Measurements from ENCODE around the gene ST7. TPM values are rescaled to one million over a fixed set of nuclear protein-coding genes. Genes with fewer than 3 reads are reported as not detected.

ST7 gene
- total and polyA plus RNA-seq, 2 donors (not counting 1 experiment from before 2014, with no cell fraction given) = 20.0 to 28.6 TPM

DNA sequence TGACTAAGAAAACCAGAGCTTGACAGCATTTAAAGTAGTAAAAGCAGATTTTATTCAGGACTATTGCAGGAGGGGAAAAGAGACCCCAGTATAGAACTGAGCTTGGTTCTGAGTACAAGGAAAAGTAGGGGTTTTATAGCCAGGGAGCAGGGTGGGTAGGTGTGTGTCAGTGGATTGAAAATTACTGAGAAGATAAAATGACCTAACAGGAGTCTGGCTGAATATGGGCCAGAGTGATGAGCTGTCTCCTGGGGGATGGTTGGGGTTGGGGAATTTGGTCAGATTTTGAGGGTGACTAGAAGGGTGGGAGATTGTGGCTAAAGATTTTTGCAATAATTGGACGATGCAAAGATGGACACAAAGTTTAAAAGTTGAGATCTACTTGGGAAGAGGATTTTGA lies 114.0 kb downstream of the ST7 start:
- no peak overlapping the region for H3K4me2 ChIP-seq (ENCODE audit: extremely low read depth, insufficient read depth, low read length)
- H3K9ac ChIP-seq (ENCODE audit: insufficient read depth, low read length) = no peak overlapping the region
- no peaks in the 10 kb centered on the region for H3K36me3 ChIP-seq (ENCODE audit: control insufficient read depth, insufficient read depth, low read length)
- no peaks in the 10 kb centered on the region for H3K9me3 ChIP-seq (ENCODE audit: control insufficient read depth, insufficient read depth, low read depth, low read length)
- no peaks in the 10 kb centered on the region for H4K20me1 ChIP-seq (ENCODE audit: control insufficient read depth, extremely low read depth, insufficient read depth, low read length)
- no peak overlapping the region for H2AFZ ChIP-seq (ENCODE audit: low read length)
- no peaks in the 10 kb centered on the region for H3K27me3 ChIP-seq (ENCODE audit: control insufficient read depth, insufficient read depth, low read length)
- no peak overlapping the region for H3K27ac ChIP-seq (ENCODE audit: insufficient read depth, low read length)
- TF ChIP-seq CTCF (conservative IDR thresholded peaks at IDR 0.05 in 1 of 2, IDR thresholded peaks at IDR 0.05 in 1 of 2; ENCODE audit: low read depth in 1 of 2, low read length in 2 of 2) = no peak
- no peak for TF ChIP-seq EZH2 (IDR thresholded peaks at IDR 0.05; ENCODE audit: low read length, missing control alignments)
- no peaks in the 10 kb centered on the region for H3K4me1 ChIP-seq (ENCODE audit: control insufficient read depth, extremely low read depth, insufficient read depth, low read length)
- no peaks in the 10 kb centered on the region for H3K79me2 ChIP-seq (ENCODE audit: control insufficient read depth, insufficient read depth, low read length)
- H3K4me3 ChIP-seq (replicated peaks in 1 of 4; ENCODE audit: control extremely low read depth in 1 of 4, insufficient read depth in 1 of 4, low read depth in 3 of 4, low read length in 4 of 4) = no peak overlapping the region
- no peak for DNase-seq (ENCODE audit: low read depth in 2 of 2)

DNA sequence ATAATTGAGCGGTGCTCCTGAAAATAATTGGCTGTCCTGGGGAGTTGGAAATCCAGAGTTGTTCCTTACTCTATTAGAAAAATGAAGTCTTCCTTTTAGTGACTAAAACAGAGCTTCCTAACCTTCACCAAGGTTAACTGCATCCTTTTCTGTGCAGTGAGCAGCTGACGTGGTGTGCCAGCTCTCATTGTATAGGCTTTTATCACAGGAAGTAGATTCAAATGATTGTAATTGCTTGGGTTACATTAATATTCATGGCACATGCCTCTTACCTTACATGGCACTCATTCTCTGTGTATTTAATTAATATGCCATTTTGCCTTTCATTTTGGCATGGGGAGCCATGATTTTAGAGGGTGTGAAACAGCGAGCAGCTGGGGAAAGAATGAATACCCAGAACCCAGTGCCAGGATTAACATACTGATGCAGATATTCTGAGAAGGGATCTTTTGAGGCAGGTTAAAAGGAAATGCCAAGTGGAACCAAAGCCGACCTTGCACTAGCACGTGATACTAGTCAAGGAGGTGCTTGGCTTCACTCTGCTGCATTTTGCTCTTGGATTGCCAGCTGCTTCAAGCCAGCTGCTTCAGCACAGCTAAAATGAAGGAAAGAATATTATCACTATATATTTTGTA lies 115.3 kb downstream of the ST7 start:
- H3K79me2 ChIP-seq (ENCODE audit: control insufficient read depth, insufficient read depth, low read length) = no peaks in the 10 kb centered on the region
- H3K27ac ChIP-seq (ENCODE audit: insufficient read depth, low read length) = no peak overlapping the region
- no peak overlapping the region for H3K4me3 ChIP-seq (replicated peaks in 1 of 4; ENCODE audit: control extremely low read depth in 1 of 4, insufficient read depth in 1 of 4, low read depth in 3 of 4, low read length in 4 of 4)

DNA sequence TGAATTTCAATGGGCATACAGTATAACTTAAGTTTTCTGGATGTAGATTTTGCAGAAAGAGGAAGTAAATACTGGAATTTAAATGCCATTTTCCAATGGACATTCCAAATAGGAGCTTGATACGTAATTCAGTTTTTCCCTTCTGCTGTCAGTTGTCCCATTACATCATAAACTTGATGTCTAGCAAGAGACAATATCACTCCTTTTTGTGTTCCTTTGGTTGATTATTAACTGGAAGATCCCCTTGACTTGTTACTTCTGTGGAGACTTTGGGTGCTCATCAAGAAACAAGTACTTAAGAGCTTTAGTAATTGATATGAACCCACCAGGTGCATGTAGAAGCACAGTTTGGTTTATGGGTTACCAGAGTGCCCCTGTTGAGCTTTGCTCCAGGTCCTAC lies 116.1 kb downstream of the ST7 start:
- no peak for DNase-seq (ENCODE audit: low read depth in 2 of 2)
- H2AFZ ChIP-seq (ENCODE audit: low read length) = no peak overlapping the region
- H3K4me3 ChIP-seq (replicated peaks in 1 of 4; ENCODE audit: control extremely low read depth in 1 of 4, insufficient read depth in 1 of 4, low read depth in 3 of 4, low read length in 4 of 4) = no peak overlapping the region
- no peaks in the 10 kb centered on the region for H3K27me3 ChIP-seq (ENCODE audit: control insufficient read depth, insufficient read depth, low read length)
- no peaks in the 10 kb centered on the region for H3K79me2 ChIP-seq (ENCODE audit: control insufficient read depth, insufficient read depth, low read length)
- H3K9ac ChIP-seq (ENCODE audit: insufficient read depth, low read length) = no peak overlapping the region
- no peaks in the 10 kb centered on the region for H3K36me3 ChIP-seq (ENCODE audit: control insufficient read depth, insufficient read depth, low read length)
- no peaks in the 10 kb centered on the region for H3K4me1 ChIP-seq (ENCODE audit: control insufficient read depth, extremely low read depth, insufficient read depth, low read length)
- H3K9me3 ChIP-seq (ENCODE audit: control insufficient read depth, insufficient read depth, low read depth, low read length) = no peaks in the 10 kb centered on the region
- no peak overlapping the region for H3K27ac ChIP-seq (ENCODE audit: insufficient read depth, low read length)
- TF ChIP-seq CTCF (conservative IDR thresholded peaks at IDR 0.05 in 1 of 2, IDR thresholded peaks at IDR 0.05 in 1 of 2; ENCODE audit: low read depth in 1 of 2, low read length in 2 of 2) (no peak), EZH2 (IDR thresholded peaks at IDR 0.05; ENCODE audit: low read length, missing control alignments) (no peak)
- no peak overlapping the region for H3K4me2 ChIP-seq (ENCODE audit: extremely low read depth, insufficient read depth, low read length)
- H4K20me1 ChIP-seq (ENCODE audit: control insufficient read depth, extremely low read depth, insufficient read depth, low read length) = no peaks in the 10 kb centered on the region

More for the DNA sequence above, 115.3 kb downstream of the ST7 start:
- Histone ChIP-seq H3K36me3 (ENCODE audit: control insufficient read depth, insufficient read depth, low read length) (no peaks in the 10 kb centered on the region), H3K27me3 (ENCODE audit: control insufficient read depth, insufficient read depth, low read length) (no peaks in the 10 kb centered on the region), H2AFZ (ENCODE audit: low read length) (no peak overlapping the region), H3K9ac (ENCODE audit: insufficient read depth, low read length) (no peak overlapping the region), H3K4me1 (ENCODE audit: control insufficient read depth, extremely low read depth, insufficient read depth, low read length) (no peaks in the 10 kb centered on the region), H4K20me1 (ENCODE audit: control insufficient read depth, extremely low read depth, insufficient read depth, low read length) (no peaks in the 10 kb centered on the region), H3K4me2 (ENCODE audit: extremely low read depth, insufficient read depth, low read length) (no peak overlapping the region), H3K9me3 (ENCODE audit: control insufficient read depth, insufficient read depth, low read depth, low read length) (no peaks in the 10 kb centered on the region)
- DNase-seq (ENCODE audit: low read depth in 2 of 2) = no peak
- no peak for TF ChIP-seq CTCF (conservative IDR thresholded peaks at IDR 0.05 in 1 of 2, IDR thresholded peaks at IDR 0.05 in 1 of 2; ENCODE audit: low read depth in 1 of 2, low read length in 2 of 2)
- no peak for TF ChIP-seq EZH2 (IDR thresholded peaks at IDR 0.05; ENCODE audit: low read length, missing control alignments)

Measured in fibroblast of lung (primary cell).